Measurements from ENCODE around the gene CSNK1G3.
A peak's percentile ranks its signal among the peaks of the same experiment; 100 is the strongest.
"Not testable (repeated sequence)": the region's sequence is repeated elsewhere in the genome, so short reads cannot be mapped to it uniquely, and the experiment has no call there.

The CSNK1G3 gene

DNA sequence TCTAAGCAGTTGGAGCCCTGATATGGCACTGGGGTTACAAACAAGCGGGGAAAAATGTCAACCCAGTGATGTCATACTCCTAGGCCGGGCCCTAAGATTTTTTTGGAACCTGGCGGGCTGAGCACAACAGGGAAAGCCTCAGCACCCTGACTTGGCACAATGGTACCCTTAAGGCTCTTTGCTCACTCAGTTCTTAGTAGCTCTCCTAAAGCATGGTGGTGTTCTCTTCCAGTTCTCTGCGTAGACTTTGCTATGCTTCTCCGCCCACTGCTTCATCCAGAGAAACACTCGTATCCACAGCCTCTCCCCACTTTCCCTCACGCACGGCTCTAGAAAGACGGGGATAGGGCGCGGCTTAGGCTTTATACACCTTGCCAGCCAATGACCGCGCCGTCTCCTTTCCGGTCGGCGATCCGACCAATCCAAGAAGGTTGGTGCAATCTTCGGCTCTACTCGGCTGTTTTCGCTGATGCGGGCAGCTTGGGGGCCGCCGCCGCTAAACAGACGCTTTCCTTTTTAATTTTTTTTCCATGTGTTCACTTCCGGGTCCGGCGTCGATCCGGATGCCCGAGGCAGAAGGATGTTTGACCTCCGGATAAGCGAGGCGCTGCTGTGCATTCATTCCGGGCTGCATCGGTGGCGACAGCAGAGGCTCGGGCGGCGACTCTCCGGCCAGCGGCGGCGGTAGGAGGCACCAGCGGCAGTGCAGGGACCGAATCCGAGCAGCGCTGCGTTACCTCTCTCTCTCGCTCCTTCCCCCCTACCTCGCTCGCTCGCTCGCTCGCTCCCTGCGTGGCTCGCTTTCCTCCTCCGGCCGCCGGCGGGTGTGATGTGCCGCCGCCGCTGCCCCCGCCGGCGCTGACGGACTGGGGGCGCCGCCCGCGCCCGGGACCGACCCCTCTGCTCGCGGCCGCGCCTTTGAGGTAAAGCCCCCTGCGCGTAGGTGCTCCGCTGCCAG lies at the start of gene CSNK1G3:
Gene CSNK1G3, plus strand, starts transcription at position 530 of the 958 bp plus-strand sequence. CDS start 33,487 bp downstream, outside the sequence.
- peak; percentile 95 to 97 (median 97) for DNase-seq

DNA sequence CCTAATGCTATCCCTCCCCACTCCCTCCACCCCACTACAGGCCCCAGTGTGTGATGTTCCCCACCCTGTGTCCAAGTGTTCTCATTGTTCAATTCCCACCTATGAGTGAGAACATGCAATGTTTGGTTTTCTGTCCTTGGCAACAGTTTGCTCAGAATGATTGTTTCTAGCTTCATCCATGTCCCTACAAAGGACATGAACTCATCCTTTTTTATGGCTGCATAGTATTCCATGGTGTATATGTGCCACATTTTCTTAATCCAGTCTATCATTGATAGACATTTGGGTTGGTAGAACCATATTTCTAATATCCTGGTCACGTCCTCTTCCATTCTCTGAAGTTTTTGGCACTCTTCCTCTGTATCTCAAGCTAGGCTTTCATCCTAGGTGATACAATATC lies 45.1 kb upstream of the CSNK1G3 start:
- not testable (repeated sequence) for DNase-seq

DNA sequence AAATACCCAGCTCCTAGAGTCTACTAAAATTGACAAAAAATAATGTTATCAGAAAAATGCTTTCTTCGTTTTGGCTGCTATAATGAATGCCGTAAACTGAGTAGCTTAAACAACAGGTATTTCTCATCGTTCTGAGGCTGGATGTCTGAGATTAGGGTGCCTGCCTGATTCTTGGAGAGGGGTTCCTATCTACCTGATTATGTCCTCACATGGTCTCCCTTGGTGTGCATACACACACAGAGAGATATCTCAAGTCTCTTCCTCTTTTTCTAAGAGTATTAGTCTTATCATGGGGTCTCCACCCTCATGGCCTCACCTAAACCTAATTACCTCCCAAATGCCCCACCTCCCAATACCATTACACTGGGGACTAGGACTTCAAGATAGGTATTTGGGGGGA lies 40.6 kb upstream of the CSNK1G3 start:
- no peak for DNase-seq

DNA sequence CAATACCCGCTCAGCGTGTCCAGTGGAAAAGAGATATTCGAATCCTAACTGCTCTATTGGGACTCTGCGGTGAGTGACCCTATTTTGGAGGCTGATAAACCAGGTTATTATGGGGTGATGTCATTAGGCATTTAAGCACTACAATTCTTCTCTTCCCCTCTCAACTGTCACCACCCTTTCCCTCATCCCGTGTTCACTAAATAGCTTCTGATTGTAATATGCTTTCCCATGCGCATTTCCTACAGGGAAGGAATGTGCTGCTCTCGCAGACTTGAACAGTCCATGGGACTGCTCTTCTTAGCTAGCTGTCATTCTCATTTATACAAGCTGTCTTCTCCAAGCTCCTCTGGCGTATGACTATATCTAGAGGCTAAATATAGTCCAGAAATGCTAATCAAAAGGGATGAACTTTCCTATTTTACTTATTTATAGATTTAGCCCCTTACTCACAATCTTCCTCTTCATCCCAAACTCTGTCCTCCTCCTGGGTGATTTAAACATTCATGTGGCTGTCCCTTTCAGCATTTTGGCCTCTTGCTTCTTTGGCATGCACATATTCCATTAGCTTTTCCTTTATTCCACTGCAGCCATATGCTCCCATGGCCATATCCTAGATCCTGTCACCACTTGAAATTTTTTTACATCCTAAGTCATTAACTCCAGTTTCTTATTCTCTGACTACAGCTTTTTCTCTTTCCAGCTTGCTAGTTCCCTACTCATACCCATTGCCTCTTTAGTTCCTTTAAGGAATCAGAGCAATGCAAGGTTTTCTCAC lies 39.6 kb upstream of the CSNK1G3 start:
- DNase-seq: no peak

DNA sequence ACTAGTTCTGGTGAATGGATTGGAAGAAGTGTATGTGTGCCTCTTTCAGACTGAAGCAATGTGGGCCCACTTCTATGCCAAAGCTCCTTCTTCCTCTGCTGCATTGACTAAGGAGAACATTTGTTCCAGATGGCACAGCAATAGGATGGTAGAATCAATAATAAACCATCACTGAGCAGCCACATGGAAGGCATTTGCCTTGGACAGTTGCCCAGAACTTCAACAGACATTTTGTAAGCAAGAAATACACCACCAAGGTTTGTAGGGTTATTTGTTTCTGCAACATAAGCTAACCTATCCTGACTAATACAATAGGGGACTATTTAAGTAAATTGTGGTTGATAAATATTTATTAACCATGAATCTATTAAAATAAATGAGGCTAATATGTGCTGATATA lies 37.7 kb upstream of the CSNK1G3 start:
- DNase-seq: no peak

DNA sequence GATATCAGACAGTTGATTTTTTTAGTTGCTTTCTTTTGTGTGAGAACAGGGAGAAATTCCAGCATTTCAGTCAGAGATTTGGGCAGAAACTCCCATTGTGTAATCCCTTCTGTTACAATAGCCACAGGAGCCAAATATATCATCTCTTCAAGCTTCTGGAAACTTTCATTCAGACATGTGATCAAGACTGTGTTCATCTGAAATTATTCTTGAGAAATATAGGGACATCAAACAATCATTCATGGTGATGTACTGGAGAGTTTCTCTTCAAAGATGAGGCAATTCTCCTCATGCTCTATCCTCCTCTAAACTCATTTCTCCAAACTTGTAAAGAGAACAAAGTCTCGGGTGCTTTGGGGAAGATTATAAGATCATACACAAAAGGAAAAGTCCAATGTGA lies 35.2 kb upstream of the CSNK1G3 start:
- peak; percentile 61 to 86 (median 67) for DNase-seq

DNA sequence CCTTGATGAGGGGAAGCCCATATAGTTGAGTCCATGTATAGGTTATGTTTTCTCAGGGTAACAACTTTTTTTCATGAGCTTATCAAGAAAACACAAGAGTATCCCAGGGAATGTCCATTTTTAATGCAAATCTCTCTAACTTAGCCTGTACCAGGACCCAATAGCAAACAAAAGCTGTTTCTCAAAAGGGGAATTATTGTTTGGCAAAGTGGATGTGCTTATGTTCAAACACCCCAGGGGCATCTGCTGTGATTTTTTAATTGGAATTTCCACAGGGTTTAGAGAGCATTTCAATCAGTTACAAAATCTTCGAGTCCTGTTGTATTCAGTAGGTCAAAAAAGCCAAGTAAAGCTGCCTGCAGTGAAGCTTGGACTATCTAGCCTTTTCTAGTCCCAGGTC lies 33.4 kb upstream of the CSNK1G3 start:
- peak; percentile 21 to 38 (median 30) for DNase-seq

DNA sequence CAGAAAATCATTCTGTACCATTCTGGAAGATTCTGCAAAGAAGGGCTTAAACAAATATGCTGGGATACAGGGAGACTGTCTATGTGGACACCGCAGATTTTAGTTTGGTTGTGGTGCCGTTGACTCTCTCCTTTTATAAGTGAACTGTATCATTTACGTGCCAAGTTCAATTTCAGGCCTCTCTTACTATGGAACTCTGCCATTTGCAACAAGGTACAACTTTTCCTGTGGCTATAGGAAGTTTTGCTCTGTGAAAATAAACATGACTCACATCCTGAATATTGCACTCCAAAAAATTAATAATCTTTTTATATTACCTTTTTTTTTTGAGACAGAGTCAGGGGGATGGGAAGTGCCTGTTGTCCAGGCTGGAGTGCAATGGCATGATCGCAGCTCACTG lies 29.7 kb upstream of the CSNK1G3 start:
- no peak for DNase-seq

DNA sequence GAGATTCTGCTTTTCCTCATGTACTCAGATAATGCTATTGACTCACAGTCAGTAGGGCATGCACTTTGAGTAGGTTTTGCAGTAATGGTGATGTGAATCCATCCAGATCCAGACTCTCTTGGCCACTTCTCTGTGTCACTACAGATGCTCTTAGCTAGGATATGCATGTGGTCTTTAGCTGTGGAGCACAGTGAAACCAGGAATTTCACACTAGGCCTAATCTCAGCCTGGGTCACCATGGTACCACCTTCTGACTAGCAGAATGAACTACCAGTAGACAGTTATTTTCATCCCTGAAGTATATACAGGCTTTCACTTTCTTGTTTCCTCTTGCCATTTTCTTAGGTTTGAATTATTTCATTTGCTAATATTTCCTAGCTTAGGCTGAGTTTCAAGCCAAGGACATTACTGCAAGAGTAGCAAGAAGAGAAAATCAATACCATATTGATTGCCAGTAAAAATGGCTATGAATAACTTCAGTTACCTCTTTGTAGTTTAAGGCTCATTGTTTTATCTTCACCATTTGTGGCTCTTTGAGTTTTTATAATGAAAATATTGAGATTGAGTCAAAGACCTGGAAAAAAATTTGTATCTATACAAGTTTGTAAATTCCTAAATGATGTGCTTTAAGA lies 28.4 kb upstream of the CSNK1G3 start:
- no peak for DNase-seq

DNA sequence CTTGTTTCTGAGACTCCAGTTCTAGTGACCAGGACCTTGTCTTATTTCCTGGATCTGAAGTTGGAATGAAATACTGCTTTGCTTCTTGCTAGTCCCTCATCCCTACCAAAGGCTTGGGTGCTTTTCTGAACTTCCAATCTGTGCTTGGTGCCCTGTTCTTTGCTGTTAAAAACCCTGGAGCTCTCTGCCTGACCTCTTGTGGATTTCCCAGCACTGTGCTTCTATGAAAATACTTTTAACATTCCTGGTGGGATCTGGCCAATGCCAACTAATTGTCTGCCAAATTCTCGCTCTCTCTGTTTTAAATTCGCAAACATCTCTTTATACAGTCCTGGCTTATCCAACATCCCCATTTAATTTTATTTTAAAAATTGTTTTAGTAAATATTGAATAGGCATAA lies 26.7 kb upstream of the CSNK1G3 start:
- no peak for DNase-seq

DNA sequence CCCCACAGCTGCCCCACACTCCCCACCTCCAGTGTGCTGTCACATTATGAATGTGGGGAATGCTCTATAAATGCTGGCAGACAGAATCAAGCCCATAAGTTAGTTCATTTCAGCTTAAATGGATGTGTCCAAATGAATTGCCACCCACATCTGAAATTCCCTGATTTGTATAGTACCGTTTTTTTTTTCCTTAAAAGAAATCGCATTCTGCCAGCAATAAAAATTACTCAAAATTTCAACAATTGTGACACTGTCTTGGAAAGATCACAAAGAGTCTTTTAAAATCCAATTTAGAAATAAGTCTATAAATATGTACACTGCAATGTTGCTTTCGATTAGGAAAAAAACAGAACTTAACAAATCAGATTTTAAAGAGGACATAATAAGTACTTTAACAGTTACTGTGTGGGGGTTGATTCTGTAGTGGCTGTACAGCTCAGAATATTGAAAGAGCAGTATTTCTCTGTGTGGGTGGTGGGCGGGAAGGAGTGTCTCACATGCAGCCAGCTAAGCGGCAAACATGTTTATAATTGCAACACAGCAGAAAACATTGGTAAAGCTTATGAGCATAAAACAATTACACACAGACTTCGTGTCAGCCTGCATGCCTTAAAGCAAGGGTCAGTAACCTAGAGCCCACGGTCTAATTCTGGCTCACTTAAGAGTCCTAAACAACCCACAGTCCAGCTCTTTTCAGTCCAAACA lies 24.9 kb upstream of the CSNK1G3 start:
- peak; percentile 75 to 80 (median 78) for DNase-seq

DNA sequence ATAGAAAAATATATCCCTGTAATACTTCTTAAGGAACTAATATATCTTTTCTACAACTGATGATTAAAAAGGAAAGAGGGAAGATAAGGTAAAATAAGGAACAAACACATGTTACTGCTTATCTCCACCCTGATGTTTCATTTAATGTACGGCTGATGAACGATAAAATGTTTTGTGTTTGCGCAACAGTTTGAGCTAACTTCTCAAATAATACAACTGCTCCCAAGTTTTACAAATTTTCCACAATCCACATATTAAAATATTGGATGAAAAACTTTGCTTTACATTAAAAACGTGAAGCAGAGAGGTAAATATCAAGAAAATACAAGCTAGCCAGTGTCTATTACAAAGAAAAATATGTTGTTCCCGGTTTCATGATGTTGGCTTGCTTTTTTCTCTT lies 21.0 kb upstream of the CSNK1G3 start:
- DNase-seq: no peak

DNA sequence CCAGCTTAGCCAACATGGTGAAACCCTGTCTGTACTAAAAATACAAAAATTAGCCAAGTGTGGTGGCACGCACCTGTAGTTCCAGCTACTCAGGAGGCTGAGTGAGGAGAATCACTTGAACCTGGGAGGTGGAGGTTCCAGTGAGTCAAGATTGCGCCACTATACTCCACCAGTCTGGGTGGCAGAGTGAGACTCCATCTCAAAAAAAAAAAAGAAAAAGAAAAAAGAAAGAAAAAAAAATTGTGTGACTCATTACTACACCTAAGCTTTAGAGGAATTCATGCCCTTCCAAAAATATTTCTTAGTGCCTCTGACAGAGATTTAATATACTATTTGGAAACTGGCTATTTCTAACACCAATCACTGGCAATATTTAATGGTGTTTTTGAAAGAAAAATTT lies 16.8 kb upstream of the CSNK1G3 start:
- DNase-seq: not testable (repeated sequence)

DNA sequence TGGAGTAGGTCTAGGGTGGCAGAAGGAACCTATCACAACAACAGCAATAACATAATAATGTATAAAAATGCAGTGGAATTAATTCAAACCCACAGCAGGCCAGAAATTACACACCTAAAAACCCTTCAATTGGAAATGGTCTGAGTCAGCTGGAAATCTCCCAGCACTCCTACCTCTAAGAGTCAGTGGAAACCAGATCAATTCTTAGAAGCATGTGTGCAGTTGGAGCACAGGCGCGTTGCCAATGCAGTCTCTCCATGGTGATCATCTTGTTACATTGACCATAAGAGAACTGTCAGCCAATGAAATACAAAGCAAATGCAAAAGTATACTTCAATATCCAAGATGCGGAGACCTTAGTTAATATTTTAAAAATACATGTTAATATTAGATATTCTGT lies 15.1 kb upstream of the CSNK1G3 start:
- DNase-seq: no peak

DNA sequence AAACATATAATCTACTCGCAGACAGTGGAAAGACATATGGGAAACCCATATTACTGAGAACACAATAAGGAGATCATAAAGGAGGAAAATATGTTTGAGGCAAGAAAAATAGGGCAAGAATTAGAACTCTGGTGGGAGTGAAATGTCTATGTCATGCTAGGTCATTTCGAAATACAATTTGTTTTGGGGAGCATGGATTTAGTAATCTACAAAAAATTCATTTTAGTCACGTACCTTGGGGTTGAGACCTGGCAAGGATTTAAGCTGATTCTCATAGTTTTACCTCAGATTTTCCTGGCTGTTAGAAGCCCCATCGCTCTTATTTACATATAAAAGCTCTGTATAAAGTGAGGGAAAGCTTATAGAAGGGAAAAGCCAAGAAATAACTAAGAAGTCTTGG lies 11.5 kb upstream of the CSNK1G3 start:
- DNase-seq: no peak

DNA sequence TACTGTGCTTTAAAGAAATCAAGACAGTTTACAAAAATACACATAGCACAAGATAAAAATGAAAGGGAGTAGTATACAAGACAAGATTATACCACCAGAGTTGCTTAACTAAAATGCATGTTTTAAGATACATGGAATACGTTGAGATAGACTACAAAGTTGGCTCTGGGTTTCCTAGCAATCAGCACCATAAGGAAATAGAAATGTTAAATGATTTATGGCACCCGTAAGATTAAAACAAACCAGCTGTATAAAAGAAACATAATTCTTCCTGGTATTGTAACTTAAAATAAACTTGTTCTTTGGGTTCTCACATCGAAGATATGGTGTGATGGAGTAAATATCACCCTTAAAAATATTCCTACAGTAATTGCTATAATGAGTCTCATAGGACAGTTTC lies 9.9 kb upstream of the CSNK1G3 start:
- DNase-seq: no peak

DNA sequence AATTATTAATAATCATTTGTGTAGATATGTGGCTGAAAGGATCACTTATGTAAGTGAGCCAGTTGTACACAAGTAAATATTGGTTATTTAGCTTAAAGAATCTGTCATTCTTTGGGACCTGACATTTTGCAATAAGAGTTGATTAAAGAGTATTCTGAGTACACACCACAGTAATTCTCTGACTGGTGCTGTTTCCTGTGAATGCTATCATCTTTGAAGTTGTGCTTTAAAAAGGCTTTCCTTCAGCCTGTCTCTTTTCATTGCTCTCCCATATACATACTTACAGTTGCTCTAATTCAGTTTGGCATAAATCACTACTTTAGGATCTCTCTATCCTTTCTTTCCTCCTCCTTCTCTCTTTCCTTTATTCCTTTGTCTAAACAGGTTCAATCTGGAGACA lies 8.7 kb upstream of the CSNK1G3 start:
- no peak for DNase-seq

DNA sequence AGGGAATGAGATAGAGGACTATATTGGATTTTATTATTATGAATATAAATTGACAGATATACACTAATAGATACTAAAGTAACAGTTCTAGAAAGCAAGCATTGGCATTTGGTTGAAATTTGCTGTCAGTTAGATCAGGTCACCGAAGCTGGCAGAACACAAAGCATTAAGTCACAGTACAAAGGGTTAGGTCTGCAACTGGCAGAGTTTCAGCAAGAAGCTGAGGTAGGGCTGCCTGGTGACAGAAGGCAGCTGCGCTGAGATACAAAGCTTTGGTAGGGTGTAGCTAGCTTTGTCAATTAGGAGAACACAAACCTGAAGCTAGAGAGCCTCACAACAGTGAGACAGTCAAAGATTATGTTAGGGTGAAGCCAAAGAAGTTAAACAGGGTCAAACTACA lies 6.3 kb upstream of the CSNK1G3 start:
- no peak for DNase-seq

DNA sequence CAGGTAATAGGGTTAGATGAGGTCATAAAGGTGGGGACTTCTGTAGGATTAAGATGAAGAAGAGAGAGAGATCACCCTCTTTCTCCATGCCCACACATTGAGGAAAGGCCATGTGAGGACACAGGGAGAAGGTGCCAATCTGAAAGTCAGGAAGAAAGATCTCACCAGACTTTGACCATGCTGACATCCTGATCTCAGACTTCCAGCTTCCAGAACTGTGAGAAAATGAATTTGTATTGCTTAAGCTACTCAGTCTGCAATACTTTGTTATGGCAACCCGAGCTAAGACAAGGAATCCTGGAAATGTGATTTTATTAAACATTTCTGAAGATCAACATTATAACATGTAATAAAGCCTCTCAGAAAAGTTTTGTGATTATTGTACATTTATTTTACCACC lies 3.5 kb upstream of the CSNK1G3 start:
- no peak for DNase-seq

DNA sequence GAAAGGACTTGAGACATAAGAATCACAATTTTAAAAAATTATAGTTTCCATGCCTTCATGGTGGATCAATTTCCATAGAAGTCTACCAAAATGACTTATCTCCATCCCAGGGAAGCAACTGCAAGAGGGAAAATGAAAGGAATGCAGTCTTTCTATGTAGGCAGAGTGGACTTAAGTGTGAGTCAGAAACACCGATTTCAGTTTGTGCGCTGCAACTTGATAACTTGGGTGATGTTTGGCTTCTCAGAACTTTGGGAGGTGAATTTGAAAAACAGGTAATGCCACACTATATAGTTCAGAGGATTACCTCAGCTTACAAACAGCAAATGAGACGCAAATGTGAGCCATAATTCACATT lies 708 bp upstream of the CSNK1G3 start:
- peak; percentile 11 to 41 (median 19) for DNase-seq

DNA sequence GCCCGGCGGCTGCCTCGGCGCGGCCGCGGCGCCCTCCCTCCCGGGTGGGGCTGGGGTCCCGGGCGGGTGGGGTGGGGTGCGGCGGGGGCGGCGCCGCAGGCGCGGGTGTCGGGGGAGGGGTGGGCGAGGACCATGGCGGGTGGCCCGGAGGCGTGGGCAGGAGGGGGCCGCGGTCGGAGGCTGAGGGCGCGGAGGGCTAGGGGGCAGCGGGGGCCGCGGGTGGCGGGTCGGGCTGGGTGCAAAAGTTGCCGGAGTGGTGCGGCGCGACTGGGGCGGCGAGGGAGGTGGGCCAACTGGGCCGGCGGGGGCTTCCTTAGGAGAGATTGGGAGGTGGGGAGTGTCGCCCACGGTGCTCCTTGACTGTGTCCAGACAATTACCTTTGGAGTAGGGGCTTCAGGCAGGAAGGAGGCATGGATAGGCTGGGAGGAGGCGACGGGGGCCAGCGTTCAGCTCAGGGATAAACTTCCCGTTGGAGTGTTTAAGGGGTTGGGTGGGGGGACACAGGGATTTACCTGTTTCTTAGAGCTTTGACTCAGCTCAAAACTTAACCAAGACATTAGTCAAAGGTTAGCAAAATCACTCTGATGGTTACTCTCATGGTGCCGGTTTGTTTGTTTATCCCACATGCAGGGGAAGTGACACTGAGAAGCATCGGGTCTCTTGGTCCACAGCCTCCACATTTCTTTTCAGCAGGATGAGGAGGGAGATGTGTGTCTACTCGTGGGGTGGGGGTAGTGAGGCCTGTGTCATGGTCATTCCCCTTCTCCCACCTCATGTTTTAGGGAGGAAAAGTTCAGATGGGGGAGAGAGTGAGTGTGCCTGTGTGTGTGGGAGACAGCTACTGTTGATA lies 859 bp downstream of the CSNK1G3 start:
- DNase-seq: peak; percentile 52 to 64 (median 63)

All from suppressor macrophage treated with lipopolysaccharide for 1 hour (primary cell).